ENCODE results near the gene ELP5. TPM values are rescaled to one million over a fixed set of nuclear protein-coding genes. Genes with fewer than 3 reads are reported as not detected.

Gene ELP5, protein sequence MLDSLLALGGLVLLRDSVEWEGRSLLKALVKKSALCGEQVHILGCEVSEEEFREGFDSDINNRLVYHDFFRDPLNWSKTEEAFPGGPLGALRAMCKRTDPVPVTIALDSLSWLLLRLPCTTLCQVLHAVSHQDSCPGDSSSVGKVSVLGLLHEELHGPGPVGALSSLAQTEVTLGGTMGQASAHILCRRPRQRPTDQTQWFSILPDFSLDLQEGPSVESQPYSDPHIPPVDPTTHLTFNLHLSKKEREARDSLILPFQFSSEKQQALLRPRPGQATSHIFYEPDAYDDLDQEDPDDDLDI
- 10 to 100 TPM; 13.3 to 52.7 (median 26.7) TPM for total RNA-seq

DNA sequence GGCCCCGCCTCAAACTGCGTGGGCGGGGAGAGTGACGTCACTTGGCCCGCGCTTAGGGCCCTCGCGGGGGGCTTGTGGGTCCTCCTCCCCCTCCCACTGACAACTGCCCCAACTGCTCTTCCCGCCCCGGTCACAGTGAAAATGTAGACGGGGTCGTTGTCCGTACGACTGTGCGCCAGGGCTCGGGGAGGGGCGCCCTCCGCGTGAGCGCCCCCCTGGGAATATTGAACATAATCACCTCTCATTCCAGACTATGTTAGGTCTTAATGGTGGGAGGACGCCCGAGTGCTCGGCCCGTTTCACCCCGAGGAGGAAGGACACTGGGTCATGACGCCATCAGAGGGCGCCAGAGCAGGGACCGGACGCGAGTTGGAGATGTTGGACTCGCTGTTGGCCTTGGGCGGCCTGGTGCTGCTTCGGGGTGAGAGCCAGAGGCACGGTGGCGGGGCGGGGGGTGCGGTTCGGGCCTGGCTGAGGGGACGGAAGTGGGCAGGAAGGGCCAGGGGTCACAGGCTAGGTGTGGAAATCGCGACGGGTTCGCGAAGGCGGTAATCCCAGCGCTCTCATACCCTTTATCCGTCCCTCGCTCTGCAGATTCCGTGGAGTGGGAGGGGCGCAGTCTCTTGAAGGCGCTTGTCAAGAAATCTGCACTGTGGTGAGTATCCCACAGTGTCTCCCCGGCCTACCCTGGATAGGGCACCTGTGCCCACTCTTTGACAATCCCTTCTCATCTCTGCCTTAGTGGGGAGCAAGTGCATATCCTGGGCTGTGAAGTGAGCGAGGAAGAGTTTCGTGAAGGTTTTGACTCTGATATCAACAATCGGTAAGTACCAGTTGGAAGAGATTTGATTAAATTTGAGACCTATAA lies at the start of gene ELP5:
Gene ELP5 (plus strand): TSS at position 40 of the 868 bp plus-strand sequence. CDS start 336 bp downstream, at position 376.
- peaks cover 39 to 43% of the 10 kb centered on the region in 2 donors for H3K4me1 ChIP-seq
- ATAC-seq: peak; percentile 58 to 61
- intact Hi-C loops (cut with DNase I; ENCODE audit: low total_unique reads): loop anchor here (2.0 to 5.0 kb wide), 4 partner anchors 28 to 435 kb away; partner anchors contain the start of genes EIF5A, SLC2A4, TP53 and WRAP53

DNA sequence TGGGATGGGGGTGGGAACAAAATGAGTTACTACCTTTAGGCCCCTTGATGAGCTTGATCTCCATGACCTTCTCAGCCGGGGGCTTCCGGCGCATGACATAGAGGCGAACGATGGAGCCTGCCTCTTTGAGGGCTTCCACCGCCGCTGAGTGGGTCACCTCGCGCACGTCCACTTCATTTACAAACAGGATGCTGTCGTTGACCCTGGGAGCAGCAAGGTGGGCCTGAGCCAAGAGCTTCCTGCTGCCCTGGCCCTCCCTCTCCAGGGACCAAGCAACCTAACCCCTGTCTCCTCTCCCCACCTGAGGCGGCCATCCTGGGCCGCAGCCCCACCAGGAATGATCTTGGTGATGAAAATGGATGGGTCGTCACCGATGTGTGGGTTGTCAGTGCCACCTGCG lies 48.6 kb upstream of the ELP5 start:
- H3K27ac ChIP-seq: no peak overlapping the region

More for the DNA sequence above, at the start of gene ELP5:
- H3K27me3 ChIP-seq: no peaks in the 10 kb centered on the region
- H3K9me3 ChIP-seq: no peaks in the 10 kb centered on the region
- peak within 1 kb of the TSS; percentile 69 to 98 (median 81) for H3K4me3 ChIP-seq
- peak within 1 kb of the TSS; percentile 98 to 100 (median 98) for H3K27ac ChIP-seq
- TF ChIP-seq, protein P1, sequence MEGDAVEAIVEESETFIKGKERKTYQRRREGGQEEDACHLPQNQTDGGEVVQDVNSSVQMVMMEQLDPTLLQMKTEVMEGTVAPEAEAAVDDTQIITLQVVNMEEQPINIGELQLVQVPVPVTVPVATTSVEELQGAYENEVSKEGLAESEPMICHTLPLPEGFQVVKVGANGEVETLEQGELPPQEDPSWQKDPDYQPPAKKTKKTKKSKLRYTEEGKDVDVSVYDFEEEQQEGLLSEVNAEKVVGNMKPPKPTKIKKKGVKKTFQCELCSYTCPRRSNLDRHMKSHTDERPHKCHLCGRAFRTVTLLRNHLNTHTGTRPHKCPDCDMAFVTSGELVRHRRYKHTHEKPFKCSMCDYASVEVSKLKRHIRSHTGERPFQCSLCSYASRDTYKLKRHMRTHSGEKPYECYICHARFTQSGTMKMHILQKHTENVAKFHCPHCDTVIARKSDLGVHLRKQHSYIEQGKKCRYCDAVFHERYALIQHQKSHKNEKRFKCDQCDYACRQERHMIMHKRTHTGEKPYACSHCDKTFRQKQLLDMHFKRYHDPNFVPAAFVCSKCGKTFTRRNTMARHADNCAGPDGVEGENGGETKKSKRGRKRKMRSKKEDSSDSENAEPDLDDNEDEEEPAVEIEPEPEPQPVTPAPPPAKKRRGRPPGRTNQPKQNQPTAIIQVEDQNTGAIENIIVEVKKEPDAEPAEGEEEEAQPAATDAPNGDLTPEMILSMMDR (IDR thresholded peaks at IDR 0.05 in 4 of 5, conservative IDR thresholded peaks at IDR 0.05 in 1 of 5): peak in 3 of 5 experiments; percentile 36 to 54 (median 40)
- peak in 1 of 2 donors; percentile 70 for TF ChIP-seq POLR2A (IDR thresholded peaks at IDR 0.05)
- peak; percentile 86 to 92 for DNase-seq
- in situ Hi-C loops (cut with MboI; ENCODE audit: low sequenced_read_pairs in 4 of 4): loop anchor here in 1 of 4 donors (10.0 kb wide), 1 partner anchor 52 kb away; the partner anchor contains the start of gene EIF5A
- peaks cover 0 to 32% of the 10 kb centered on the region in 2 donors for H3K36me3 ChIP-seq

DNA sequence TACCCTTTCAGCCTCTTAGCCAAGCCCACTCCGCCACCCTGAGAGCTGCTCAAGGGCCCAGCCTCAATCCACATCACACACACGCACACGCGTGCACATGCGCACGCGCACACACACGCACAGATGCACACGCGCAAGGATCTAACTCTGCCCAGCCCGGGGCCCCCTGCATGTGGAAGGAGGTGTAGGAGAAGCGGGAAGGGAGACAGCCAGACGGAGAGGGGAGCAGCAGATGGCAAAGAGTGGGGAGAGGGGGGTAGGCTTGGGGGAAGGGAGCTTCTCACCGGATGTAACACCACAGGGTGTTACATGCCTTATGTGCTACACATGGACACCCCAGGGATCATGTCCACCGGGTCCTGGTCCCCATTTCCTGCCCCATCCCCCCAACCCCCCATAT lies 47.7 kb upstream of the ELP5 start:
- Histone ChIP-seq H3K36me3 (no peaks in the 10 kb centered on the region), H3K4me1 (no peaks in the 10 kb centered on the region), H3K27ac (peak overlapping the region in 2 of 4 donors; percentile 9 to 48), H3K4me3 (peak overlapping the region in 3 of 4 donors; percentile 49 to 59 (median 50)), H3K9me3 (no peaks in the 10 kb centered on the region), H3K27me3 (peaks cover 0 to 11% (median 0%) of the 10 kb centered on the region in 3 donors)
- intact Hi-C loops (cut with DNase I; ENCODE audit: low total_unique reads) (no loop called here), in situ Hi-C loops (cut with MboI; ENCODE audit: low sequenced_read_pairs in 4 of 4) (no loop called here)
- TF ChIP-seq, protein P1 (IDR thresholded peaks at IDR 0.05 in 4 of 5, conservative IDR thresholded peaks at IDR 0.05 in 1 of 5): no peak
- TF ChIP-seq POLR2A (IDR thresholded peaks at IDR 0.05): no peak
- DNase-seq (no peak), ATAC-seq (no peak)

More for the DNA sequence above, 48.6 kb upstream of the ELP5 start:
- intact Hi-C loops (cut with DNase I; ENCODE audit: low total_unique reads) (no loop called here), in situ Hi-C loops (cut with MboI; ENCODE audit: low sequenced_read_pairs in 4 of 4) (no loop called here)
- Histone ChIP-seq H3K4me3 (no peak overlapping the region), H3K36me3 (no peaks in the 10 kb centered on the region), H3K9me3 (no peaks in the 10 kb centered on the region), H3K4me1 (no peaks in the 10 kb centered on the region), H3K27me3 (peaks cover 0 to 11% (median 0%) of the 10 kb centered on the region in 3 donors)
- TF ChIP-seq, protein P1 (IDR thresholded peaks at IDR 0.05 in 4 of 5, conservative IDR thresholded peaks at IDR 0.05 in 1 of 5): no peak
- no peak for TF ChIP-seq POLR2A (IDR thresholded peaks at IDR 0.05)
- ATAC-seq: no peak
- no peak for DNase-seq

DNA sequence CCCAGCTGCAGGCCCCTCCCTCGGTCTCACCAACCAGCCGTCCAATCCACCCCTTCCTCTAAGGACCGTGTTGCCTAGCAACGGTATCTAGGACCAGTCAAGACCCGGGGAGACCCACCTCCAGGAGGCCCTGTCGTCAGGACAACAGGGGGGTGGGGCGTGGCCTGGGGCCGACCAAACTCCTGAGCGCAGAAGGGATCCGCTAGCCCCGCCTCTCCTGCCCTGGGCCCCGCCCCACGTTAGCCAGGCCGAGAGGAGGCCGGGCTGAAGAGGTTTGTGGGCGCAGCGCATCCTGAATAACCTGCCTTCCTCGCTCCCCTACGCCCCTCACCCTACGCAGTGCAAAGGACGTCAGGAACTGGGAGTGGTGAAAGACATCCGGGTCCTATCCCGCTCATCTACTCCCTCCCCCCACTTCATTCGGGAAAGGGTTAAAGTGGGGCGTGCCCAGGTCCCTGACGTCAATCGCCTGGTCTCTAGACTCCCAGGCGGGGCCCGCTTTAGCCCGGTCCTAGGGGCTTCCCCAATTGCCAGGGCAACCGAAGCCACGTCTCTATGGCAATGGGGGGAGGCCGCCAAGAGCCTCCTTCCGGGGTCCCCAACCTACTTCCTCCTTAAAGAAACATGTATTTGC lies 47.1 kb upstream of the ELP5 start:
- intact Hi-C loops (cut with DNase I; ENCODE audit: low total_unique reads): no loop called here
- no peaks in the 10 kb centered on the region for H3K4me1 ChIP-seq
- peak; percentile 33 to 58 for DNase-seq
- ATAC-seq: peak; percentile 61 to 69
- no peaks in the 10 kb centered on the region for H3K36me3 ChIP-seq
- in situ Hi-C loops (cut with MboI; ENCODE audit: low sequenced_read_pairs in 4 of 4): no loop called here
- H3K9me3 ChIP-seq: no peaks in the 10 kb centered on the region
- H3K4me3 ChIP-seq: peak overlapping the region; percentile 49 to 59 (median 54)
- peak overlapping the region; percentile 7 to 54 (median 28) for H3K27ac ChIP-seq
- H3K27me3 ChIP-seq: peaks cover 0 to 11% (median 0%) of the 10 kb centered on the region in 3 donors
- TF ChIP-seq POLR2A (IDR thresholded peaks at IDR 0.05): no peak

Measured in gastrocnemius medialis (tissue), 4 donors.